Small intestine (tissue), 7 donors: ENCODE results near the gene FILIP1L. TPM values are rescaled to one million over a fixed set of nuclear protein-coding genes. Genes with fewer than 3 reads are reported as not detected.

Experiments used
- DNase-seq, 2 donors: peaks; one replicate each; pipeline versions ENCODE4 v3.0.0 to v3.0.0-alpha.2; 2013
- FAIRE-seq: peaks from 2 replicates; lab custom pipeline; 2012; peaks lifted over from hg19 to GRCh38; lab: Jason Lieb, UNC
- H3K27ac ChIP-seq, 3 donors: one replicate each; pipeline ENCODE4 v1.5.1; 2013; ENCODE audit warnings: low read length in 2 of 3, mild to moderate bottlenecking in 2 of 3, control low read depth in 1 of 3, inconsistent platforms in 1 of 3, low read depth in 1 of 3, moderate library complexity in 1 of 3
- H3K27me3 ChIP-seq, 3 donors: one replicate each; pipeline ENCODE4 v1.6.1; 2013; ENCODE audit warnings: low read length in 3 of 3, inconsistent platforms in 1 of 3; ENCODE audit not compliant: control insufficient read depth in 3 of 3, insufficient read depth in 3 of 3
- H3K36me3 ChIP-seq, 3 donors: one replicate each; pipeline ENCODE4 v1.6.1; 2013; ENCODE audit warnings: low read length in 3 of 3, inconsistent platforms in 1 of 3, low read depth in 1 of 3, mild to moderate bottlenecking in 1 of 3, moderate library complexity in 1 of 3; ENCODE audit not compliant: control insufficient read depth in 3 of 3, insufficient read depth in 2 of 3
- H3K4me1 ChIP-seq, 3 donors: one replicate each; pipeline ENCODE4 v1.6.1; 2013; ENCODE audit warnings: low read length in 2 of 3, inconsistent platforms in 1 of 3, low read depth in 1 of 3, mild to moderate bottlenecking in 1 of 3, moderate library complexity in 1 of 3; ENCODE audit not compliant: control insufficient read depth in 3 of 3, insufficient read depth in 2 of 3
- H3K4me3 ChIP-seq, 3 donors: one replicate each; pipeline ENCODE4 v1.5.1; 2013; ENCODE audit warnings: low read length in 3 of 3, control low read depth in 1 of 3, inconsistent platforms in 1 of 3, low read depth in 1 of 3, mild to moderate bottlenecking in 1 of 3, moderate library complexity in 1 of 3
- H3K9me3 ChIP-seq, 2 donors: one replicate each; pipeline ENCODE4 v1.6.1; 2013; ENCODE audit warnings: low read depth in 1 of 2, low read length in 1 of 2; ENCODE audit not compliant: control insufficient read depth in 2 of 2, insufficient read depth in 1 of 2
- WGBS, 3 donors: extraction: QIAGEN DNeasy Blood & Tissue Kit; methylation state at CpG; one replicate each; pipeline ENCODE4 v1.1.7; 2013; 5-methylcytosine and 5-hydroxymethylcytosine counted together
- polyA plus RNA-seq, 4 donors: library from polyadenylated mRNA; stranded (reverse) in 3 of 4; unstranded in 1 of 4; fragments of 200-250 nt in 3 of 4; fragments of 120-200 nt in 1 of 4; gene quantifications; one replicate each; pipeline versions ENCODE4 v1.2.1 to v1.2.3, GENCODE V29; 2013
- donor health status: healthy with polysubstance abuse.
- donor health status: control.
- donor health status: control.
- donor health status: Bipolar disorder and iron deficiency.
- donor health status: healthy.

Gene FILIP1L
- polyA plus RNA-seq, 4 donors = 10.5 to 20.4 (median 17.9) TPM

DNA sequence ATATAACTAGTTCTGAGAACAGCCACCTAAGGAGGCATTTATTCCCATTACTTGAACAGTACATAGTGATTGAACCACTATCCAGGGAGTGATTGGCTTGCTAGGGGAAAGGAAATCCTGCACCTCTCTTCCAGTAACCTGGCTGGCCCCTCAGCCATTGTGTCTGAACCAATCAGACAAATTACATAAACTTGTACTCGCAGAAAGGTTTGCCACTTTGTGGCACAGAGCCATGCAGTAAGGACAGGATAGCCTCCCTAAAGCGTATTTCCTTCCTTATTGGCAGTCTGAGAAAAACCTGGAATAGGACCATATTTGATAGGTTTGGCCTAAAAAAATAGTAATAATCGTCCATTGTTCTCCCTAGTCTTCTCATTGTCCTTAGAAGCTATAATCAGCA is 277.6 kb downstream of the FILIP1L start:
- FAIRE-seq (no peak), DNase-seq (no peak)
- Histone ChIP-seq H3K27me3 (no peaks in the 10 kb centered on the region), H3K9me3 (no peaks in the 10 kb centered on the region), H3K4me3 (no peak overlapping the region), H3K36me3 (no peaks in the 10 kb centered on the region), H3K4me1 (peaks cover 4 to 9% (median 4%) of the 10 kb centered on the region in 3 donors), H3K27ac (no peak overlapping the region)
- 71 to 80% (median 78%) methylated on average over 3 of the region's 3 CpGs for WGBS, 3 donors

DNA sequence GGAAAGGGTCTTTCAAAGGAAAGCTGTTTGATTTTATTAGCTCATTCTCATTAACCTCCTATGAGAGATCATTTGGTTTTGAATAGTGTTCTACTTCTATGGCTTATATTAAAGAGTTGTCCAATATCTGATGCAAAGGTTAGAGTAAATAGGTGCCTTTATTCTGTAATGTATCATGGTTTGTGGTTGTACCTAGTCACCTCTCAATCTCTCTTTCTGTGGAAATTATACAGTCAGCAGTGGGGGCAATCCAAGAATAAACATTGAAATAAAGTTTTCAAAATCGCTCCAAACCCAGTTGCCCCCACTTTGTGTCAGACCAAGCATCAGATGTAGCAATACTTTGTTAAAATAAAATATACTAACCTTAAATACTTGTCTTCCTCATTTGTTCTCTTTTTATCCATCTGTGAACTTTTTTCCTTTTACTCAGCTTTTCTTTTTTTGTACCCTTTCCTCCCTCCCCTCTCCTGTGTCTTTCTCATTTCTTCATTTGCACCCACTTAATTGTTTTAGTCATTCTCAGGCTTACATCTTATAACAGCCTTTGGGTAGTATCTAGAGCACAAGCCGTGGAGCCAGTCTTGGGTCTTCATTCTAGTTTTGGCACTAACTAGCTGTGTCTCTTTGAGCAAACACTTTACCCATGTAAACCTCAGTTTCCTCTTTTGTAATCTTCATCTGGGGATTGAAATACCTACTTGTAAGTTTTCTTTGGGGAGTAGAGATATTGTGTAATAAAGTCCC is 279.9 kb downstream of the FILIP1L start:
- no peak for DNase-seq
- peaks cover 4 to 9% (median 4%) of the 10 kb centered on the region in 3 donors for H3K4me1 ChIP-seq
- no peaks in the 10 kb centered on the region for H3K9me3 ChIP-seq
- H3K27me3 ChIP-seq = no peaks in the 10 kb centered on the region
- H3K36me3 ChIP-seq = no peaks in the 10 kb centered on the region
- no peak overlapping the region for H3K27ac ChIP-seq
- no peak overlapping the region for H3K4me3 ChIP-seq
- FAIRE-seq = no peak
- WGBS, 3 donors = 85 to 90% (median 87%) methylated on average over 2 of the region's 2 CpGs

DNA sequence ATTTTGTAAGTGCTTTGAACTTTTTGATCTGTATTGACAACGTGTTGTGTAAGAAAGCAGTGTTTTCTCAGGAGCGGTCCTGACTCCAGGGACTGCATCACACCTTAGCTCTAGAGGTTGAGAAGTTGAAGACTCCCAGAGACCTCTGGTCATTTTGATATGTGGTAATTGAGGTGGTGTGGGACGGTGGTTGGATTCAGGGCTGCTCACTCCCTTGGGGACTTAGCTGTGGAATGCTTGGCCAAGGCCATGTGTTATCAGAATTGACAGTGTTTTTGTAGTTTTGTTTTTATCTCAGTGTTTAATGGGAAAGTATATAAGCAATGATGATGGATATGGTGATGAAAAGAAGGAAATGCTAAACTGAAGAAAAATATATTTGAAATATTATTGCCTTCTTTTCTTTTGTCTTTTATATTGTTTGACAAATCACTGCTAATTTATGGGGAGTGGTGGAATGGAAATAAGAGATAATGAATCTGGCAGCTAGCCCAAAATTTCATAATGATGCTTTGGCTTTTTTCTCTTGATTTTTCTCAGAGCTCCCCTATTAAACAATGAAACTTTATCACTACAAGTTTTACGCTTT is 280.6 kb downstream of the FILIP1L start:
- 57 to 66% (median 62%) methylated on average over 4 of the region's 4 CpGs for WGBS, 3 donors
- H3K27me3 ChIP-seq = no peaks in the 10 kb centered on the region
- H3K4me1 ChIP-seq = peaks cover 4 to 9% (median 4%) of the 10 kb centered on the region in 3 donors
- no peaks in the 10 kb centered on the region for H3K9me3 ChIP-seq
- no peak for FAIRE-seq
- DNase-seq = no peak
- peak overlapping the region in 1 of 3 donors; percentile 61 for H3K27ac ChIP-seq
- H3K4me3 ChIP-seq = no peak overlapping the region
- peaks cover 0 to 2% (median 0%) of the 10 kb centered on the region in 3 donors for H3K36me3 ChIP-seq

DNA sequence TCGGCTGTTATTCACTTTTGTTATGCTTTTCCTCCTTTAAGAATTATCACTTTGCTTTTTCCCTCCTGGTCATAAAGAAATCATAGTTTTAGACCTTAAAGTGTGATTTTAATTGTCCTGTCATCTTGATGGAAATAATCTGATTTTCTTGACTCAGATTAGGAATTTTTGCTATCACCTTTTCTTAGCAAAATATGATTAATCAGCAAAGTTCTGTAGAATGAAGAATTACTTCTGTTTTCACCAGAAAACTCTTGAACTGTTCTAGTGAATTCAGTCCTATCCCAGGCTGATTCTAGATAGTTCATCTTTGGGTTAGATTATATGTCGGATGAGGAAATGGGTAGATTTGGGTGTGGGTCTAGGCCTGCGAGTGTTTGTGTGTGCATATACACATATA is 284.5 kb downstream of the FILIP1L start:
- Histone ChIP-seq H3K9me3 (no peaks in the 10 kb centered on the region), H3K4me3 (no peak overlapping the region), H3K27me3 (no peaks in the 10 kb centered on the region), H3K4me1 (peaks cover 0 to 3% (median 0%) of the 10 kb centered on the region in 3 donors), H3K27ac (no peak overlapping the region), H3K36me3 (peaks cover 0 to 2% (median 0%) of the 10 kb centered on the region in 3 donors)
- DNase-seq (no peak), FAIRE-seq (no peak)
- WGBS, 3 donors = 95 to 96% (median 96%) methylated on average over 3 of the region's 3 CpGs

DNA sequence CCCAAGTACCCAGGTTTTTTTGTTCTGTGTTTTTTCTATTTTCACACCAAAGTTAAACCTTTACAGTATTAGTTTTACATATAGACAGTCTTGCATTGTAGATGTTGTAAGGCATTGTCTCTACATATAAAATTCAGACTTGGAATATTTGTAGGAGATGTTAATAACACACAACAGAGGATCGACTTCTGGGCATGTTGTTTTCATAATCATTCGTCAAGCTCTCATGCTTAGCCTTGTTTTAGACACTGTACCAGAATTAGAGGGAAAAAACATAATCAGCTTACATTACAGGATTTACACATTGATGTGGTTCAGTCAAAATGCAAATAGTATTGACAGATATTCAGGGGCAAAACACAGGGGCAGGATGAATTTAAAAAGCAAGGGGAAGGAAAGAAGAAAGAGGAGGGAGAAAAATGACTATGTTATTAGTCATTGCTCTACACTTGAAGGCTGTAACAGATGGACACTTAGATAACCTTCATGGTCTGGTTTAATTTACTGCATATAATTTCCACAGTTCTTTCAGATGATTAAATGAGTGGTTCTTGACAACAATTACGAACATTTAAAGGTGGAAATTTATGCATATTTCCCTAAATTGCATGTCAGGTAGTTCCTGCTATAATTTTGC is 289.2 kb downstream of the FILIP1L start:
- Histone ChIP-seq H3K27ac (no peak overlapping the region), H3K4me1 (no peaks in the 10 kb centered on the region), H3K27me3 (no peaks in the 10 kb centered on the region), H3K36me3 (peaks cover 0 to 6% (median 0%) of the 10 kb centered on the region in 3 donors), H3K4me3 (no peak overlapping the region), H3K9me3 (no peaks in the 10 kb centered on the region)
- WGBS, 3 donors = 66 to 80% (median 70%) methylated on average over 3 of the region's 3 CpGs
- DNase-seq (no peak), FAIRE-seq (no peak)

DNA sequence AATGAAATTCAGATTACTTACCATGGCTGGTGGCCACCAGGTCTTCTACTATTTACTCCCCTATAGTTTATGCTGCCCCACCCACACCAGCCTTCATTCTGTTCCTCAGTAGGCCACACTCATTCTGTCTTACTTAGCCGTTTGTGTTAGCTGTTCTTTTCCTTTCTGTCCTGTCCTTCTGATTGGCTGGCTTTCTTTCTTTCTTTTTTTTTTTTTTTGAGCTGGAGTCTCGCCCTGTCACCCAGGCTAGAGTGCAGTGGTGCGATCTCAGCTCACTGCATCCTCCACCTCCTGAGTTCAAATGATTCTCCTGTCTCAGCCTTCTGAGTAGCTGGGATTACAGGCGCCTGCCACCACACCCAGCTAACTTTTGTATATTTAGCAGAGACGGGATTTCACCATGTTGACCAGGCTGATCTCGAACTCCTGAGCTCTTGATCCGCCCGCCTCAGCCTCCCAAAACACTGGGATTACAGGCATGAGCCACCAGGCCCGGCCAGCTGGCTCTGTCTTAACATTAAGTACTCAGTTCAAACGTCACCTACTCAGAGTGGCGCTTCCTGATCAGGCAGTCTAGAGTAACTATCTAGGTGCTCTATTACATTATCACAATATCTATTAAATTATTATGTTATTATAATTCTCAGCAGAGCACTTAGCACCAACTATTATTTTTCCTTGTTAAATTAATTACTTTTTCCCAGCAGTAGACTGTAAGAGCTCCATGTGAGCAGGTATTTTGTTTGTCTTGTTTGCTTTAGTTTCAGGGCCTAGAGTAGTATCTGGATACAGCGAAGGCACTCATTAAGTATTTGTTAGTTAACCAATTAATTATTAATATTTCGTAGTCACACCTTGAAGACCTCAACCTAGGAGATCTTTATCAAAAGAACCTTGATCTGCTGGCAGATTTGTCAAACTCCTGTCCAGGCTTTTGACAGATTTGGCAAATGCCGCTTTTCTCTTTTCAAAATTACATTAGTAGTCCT is 290.3 kb downstream of the FILIP1L start:
- no peaks in the 10 kb centered on the region for H3K27me3 ChIP-seq
- no peak for FAIRE-seq
- no peaks in the 10 kb centered on the region for H3K9me3 ChIP-seq
- H3K4me1 ChIP-seq = no peaks in the 10 kb centered on the region
- H3K27ac ChIP-seq = no peak overlapping the region
- H3K36me3 ChIP-seq = peaks cover 0 to 6% (median 0%) of the 10 kb centered on the region in 3 donors
- 73 to 83% (median 79%) methylated on average over 14 of the region's 14 CpGs for WGBS, 3 donors
- no peak overlapping the region for H3K4me3 ChIP-seq
- no peak for DNase-seq

DNA sequence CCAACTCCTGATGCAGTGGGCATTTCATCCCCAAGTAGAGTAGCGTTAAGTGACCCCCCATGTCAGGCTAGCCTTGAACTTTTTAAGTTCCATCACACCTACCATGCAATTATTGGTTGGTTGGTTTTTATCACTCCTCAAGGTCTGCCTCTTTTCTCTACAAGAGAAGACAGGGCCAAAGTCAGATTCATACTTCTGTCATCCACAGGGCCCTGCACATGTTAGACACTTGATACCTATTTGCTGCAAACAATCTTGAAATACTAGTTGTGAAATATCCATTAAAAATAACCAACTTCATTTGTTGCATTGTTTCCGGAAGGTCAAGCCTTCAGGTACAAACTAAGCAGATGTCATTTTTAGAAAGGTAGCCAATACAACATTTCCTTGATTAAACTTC is 295.5 kb downstream of the FILIP1L start:
- no peak for FAIRE-seq
- no peak overlapping the region for H3K4me3 ChIP-seq
- no peaks in the 10 kb centered on the region for H3K9me3 ChIP-seq
- H3K36me3 ChIP-seq = peaks cover 0 to 4% (median 0%) of the 10 kb centered on the region in 3 donors
- H3K27ac ChIP-seq = no peak overlapping the region
- 89 to 97% (median 92%) methylated on average over 2 of the region's 2 CpGs for whole genome bisulfite sequencing, 3 donors
- H3K4me1 ChIP-seq = peaks cover 0 to 11% (median 2%) of the 10 kb centered on the region in 3 donors
- no peak for DNase-seq
- H3K27me3 ChIP-seq = no peaks in the 10 kb centered on the region
